T-helper 2 cell treated with Interferon-gamma antibody and Interleukin-4, amounts not matched to agents 5 μg/mL and 100 μg/mL, for 36 hours (primary cell): ENCODE data around the gene DPP4.

Source experiments
- DNase-seq: peaks from one replicate; pipeline ENCODE4 v3.0.0; 2021; ENCODE audit warnings: low spot score
- H3K27ac Mint-ChIP-seq: one replicate; pipeline ENCODE4 v1.8.0; 2021; ENCODE audit warnings: mild to moderate bottlenecking, mixed read lengths
- H3K27me3 Mint-ChIP-seq: one replicate; pipeline ENCODE4 v1.8.0; 2021; ENCODE audit warnings: low read depth, mixed read lengths
- H3K36me3 Mint-ChIP-seq: one replicate; pipeline ENCODE4 v1.8.0; 2021; ENCODE audit warnings: low read depth, mixed read lengths
- H3K4me1 Mint-ChIP-seq: one replicate; pipeline ENCODE4 v1.8.0; 2021; ENCODE audit warnings: low read depth, mixed read lengths
- H3K4me3 Mint-ChIP-seq: one replicate; pipeline ENCODE4 v1.8.0; 2022; ENCODE audit warnings: mild to moderate bottlenecking, moderate library complexity, mixed read lengths
- H3K9me3 Mint-ChIP-seq: one replicate; pipeline ENCODE4 v1.8.0; 2021; ENCODE audit warnings: mixed read lengths

The DPP4 gene

GRCh38 chr2:162099836-162100235 is 25.8 kb upstream of the DPP4 start:
- no peak overlapping the region for H3K4me3 Mint-ChIP-seq
- H3K9me3 Mint-ChIP-seq: no peaks in the 10 kb centered on the region
- DNase-seq: no peak
- H3K4me1 Mint-ChIP-seq: no peaks in the 10 kb centered on the region
- no peak overlapping the region for H3K27ac Mint-ChIP-seq
- peaks cover 5% of the 10 kb centered on the region for H3K27me3 Mint-ChIP-seq
- H3K36me3 Mint-ChIP-seq: no peaks in the 10 kb centered on the region

DNA sequence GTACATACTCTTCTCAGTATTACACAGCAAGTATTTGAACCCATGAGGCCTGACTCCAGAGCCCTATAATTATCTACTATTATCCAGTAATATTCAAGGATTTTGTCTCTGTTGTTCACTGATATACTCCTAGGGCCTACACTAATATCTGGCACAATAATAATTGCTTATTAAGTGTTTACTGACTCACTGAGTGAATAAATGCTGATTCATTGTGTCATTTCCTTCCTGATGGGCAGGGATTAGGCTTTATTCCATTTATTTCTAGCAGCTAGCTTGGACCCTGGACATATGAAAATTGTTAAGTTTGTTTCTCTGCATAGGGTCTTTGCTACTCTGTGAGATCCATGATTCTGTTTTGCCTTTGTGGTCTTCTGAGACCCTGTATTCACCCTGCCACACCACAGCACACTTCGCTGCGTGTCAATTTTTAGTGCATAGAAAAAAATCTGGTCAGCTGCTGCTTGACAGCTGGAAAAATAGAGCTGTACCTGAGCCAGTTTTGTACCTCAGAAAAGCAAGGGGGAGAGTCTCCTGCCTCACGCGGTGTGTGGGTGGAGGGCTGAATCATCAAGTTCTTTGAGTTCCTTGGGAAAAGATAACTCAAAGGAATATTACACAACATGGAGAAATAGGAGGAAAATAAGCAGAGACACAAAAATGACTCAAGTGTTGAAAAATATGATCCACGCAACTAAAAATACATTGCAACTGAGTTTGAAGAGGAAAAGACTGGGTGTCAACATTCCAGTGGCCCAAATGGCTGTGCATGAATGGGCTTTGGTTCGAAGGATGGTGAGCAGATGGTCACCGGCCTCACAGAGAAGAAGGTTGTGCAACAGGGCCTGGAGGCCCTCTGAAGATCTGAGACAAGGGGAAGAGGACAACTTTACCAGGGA is 18.9 kb upstream of the DPP4 start:
- no peaks in the 10 kb centered on the region for H3K27me3 Mint-ChIP-seq
- no peak overlapping the region for H3K4me3 Mint-ChIP-seq
- DNase-seq: no peak
- no peaks in the 10 kb centered on the region for H3K9me3 Mint-ChIP-seq
- peaks cover 10% of the 10 kb centered on the region for H3K4me1 Mint-ChIP-seq
- no peak overlapping the region for H3K27ac Mint-ChIP-seq
- H3K36me3 Mint-ChIP-seq: no peaks in the 10 kb centered on the region

DNA sequence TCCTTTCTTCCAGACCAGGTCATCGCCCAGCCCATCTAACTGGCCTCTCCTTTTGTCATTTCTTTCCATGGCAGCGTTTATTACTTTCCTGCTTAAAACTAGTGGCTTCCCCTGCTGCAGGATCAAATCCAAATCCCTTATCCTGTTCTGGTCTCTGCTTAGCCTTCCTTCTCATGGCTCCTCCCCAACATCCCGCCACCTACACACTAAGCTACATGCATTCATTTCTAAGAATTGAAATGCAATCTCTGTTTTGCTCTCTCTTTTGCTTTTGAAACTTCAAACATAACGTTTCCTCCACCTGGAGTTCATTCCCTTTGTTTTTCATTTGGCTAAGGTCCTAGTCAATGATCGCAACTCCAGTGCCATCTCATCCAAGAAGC is 18.0 kb upstream of the DPP4 start:
- no peak for DNase-seq
- no peaks in the 10 kb centered on the region for H3K9me3 Mint-ChIP-seq
- H3K36me3 Mint-ChIP-seq: no peaks in the 10 kb centered on the region
- no peak overlapping the region for H3K27ac Mint-ChIP-seq
- H3K4me1 Mint-ChIP-seq: peaks cover 10% of the 10 kb centered on the region
- no peaks in the 10 kb centered on the region for H3K27me3 Mint-ChIP-seq
- no peak overlapping the region for H3K4me3 Mint-ChIP-seq

DNA sequence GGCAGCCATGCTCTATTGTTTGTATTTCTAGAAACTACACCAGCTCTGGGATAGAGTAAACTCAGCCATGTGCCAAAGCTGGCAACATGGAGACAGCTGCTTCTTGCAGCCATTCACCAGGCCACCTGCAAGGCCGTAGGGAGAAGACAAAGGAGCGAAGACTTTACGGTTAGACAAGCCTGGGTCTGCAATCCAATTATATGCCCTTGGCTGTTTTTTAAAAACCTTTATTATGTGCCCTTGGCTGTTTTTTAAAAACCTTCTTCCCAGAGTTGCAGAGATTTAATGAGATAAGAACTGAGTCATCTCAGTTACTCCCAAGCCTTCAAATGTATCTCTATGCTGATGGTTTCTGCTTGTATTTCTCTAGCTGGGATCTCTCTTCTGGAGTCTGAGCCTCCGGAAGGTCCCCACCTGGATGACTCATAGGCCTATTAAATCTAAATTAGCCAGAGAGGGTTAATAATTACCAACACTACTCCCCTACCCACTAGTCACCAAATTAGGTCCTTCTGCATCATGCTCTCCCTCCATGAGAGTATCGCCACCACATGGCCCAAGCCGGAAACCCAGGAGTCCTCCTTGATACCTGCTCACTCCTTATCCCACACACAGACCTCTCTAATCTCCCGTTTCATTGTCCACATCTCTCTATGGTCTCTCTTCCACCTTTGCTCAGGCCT is 17.5 kb upstream of the DPP4 start:
- no peak overlapping the region for H3K27ac Mint-ChIP-seq
- H3K4me3 Mint-ChIP-seq: no peak overlapping the region
- no peaks in the 10 kb centered on the region for H3K36me3 Mint-ChIP-seq
- peaks cover 11% of the 10 kb centered on the region for H3K4me1 Mint-ChIP-seq
- H3K27me3 Mint-ChIP-seq: no peaks in the 10 kb centered on the region
- no peaks in the 10 kb centered on the region for H3K9me3 Mint-ChIP-seq
- no peak for DNase-seq

DNA sequence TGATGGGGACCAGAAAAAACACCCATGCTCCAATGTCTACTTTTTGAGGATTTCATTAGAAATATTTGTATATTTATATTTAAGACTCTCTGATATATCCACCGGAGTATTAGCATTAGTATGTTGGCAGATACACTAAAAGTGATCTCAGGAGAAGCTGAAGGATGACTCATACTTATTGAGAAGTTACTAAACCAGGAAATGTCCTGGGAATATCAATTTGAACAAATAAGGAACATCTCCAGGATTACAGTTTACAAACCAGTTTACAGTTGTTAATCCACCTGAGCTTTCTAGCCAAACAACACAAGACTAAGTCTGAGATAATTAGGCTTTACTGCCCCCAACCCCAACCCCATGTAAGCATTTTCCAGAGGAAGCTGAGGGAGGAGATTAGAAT is 16.1 kb upstream of the DPP4 start:
- DNase-seq: no peak
- H3K4me1 Mint-ChIP-seq: peaks cover 13% of the 10 kb centered on the region
- no peaks in the 10 kb centered on the region for H3K27me3 Mint-ChIP-seq

DNA sequence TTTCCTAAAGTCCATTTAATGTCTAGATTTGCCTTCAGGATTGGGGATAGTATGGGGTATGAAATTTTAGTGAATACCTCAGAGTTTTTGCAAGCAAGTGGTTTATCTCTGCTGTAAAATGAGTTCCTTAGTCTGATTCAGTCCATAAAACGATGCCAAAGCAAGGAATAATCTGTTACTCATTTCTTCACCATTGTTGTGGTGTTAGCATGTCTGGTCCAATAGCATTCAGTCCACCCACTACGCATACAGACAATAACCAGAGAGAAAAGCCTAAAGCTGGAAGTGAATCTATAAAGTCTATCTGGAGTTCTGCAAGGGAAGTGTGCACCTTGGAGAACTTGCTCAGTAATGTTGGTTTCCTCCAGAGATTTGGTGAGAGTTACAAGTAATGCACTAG is 12.9 kb upstream of the DPP4 start:
- Mint-ChIP-seq H3K27me3 (peaks cover 5% of the 10 kb centered on the region), H3K9me3 (no peaks in the 10 kb centered on the region), H3K4me3 (no peak overlapping the region), H3K36me3 (no peaks in the 10 kb centered on the region), H3K27ac (no peak overlapping the region), H3K4me1 (peaks cover 8% of the 10 kb centered on the region)
- DNase-seq: no peak

More for the DNA sequence above, 16.1 kb upstream of the DPP4 start:
- Mint-ChIP-seq H3K27ac (no peak overlapping the region), H3K36me3 (no peaks in the 10 kb centered on the region), H3K9me3 (no peaks in the 10 kb centered on the region), H3K4me3 (no peak overlapping the region)

- peaks cover 3% of the 10 kb centered on the region for H3K4me1 Mint-ChIP-seq
- DNase-seq: no peak
- no peak overlapping the region for H3K27ac Mint-ChIP-seq
- peaks cover 4% of the 10 kb centered on the region for H3K9me3 Mint-ChIP-seq
- H3K27me3 Mint-ChIP-seq: peaks cover 5% of the 10 kb centered on the region
- no peaks in the 10 kb centered on the region for H3K36me3 Mint-ChIP-seq
- no peak overlapping the region for H3K4me3 Mint-ChIP-seq
Measured at GRCh38 chr2:162085090-162085891, 11.3 kb upstream of the DPP4 start.

- H3K36me3 Mint-ChIP-seq: peaks cover 2% of the 10 kb centered on the region
- H3K4me1 Mint-ChIP-seq: peaks cover 3% of the 10 kb centered on the region
- no peak overlapping the region for H3K27ac Mint-ChIP-seq
- H3K9me3 Mint-ChIP-seq: peaks cover 11% of the 10 kb centered on the region
- peaks cover 5% of the 10 kb centered on the region for H3K27me3 Mint-ChIP-seq
- no peak for DNase-seq
- H3K4me3 Mint-ChIP-seq: no peak overlapping the region
Measured at GRCh38 chr2:162084536-162084935, 10.5 kb upstream of the DPP4 start.

DNA sequence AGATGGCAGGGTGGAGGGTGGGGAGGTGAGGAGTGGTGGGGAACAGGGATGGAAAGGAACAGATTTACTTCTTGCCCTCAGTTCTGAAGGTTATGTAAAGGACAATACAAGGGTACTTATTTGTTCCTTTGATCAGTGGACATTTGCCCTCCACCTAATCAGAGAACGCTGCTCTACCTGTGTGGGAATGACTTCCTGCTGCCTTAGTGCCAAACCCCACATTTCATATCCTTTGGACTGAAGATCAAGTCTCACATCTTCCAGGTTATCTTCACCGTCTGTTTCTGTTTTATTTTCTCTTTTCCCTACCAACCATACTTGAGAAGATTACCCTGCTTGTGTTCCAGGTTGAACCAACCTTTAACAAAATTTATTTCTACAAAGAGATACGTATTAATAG is 8.7 kb upstream of the DPP4 start:
- peaks cover 3% of the 10 kb centered on the region for H3K4me1 Mint-ChIP-seq
- H3K27me3 Mint-ChIP-seq: peaks cover 5% of the 10 kb centered on the region
- H3K9me3 Mint-ChIP-seq: peaks cover 28% of the 10 kb centered on the region
- H3K36me3 Mint-ChIP-seq: peaks cover 10% of the 10 kb centered on the region
- H3K27ac Mint-ChIP-seq: no peak overlapping the region
- no peak overlapping the region for H3K4me3 Mint-ChIP-seq
- DNase-seq: no peak

DNA sequence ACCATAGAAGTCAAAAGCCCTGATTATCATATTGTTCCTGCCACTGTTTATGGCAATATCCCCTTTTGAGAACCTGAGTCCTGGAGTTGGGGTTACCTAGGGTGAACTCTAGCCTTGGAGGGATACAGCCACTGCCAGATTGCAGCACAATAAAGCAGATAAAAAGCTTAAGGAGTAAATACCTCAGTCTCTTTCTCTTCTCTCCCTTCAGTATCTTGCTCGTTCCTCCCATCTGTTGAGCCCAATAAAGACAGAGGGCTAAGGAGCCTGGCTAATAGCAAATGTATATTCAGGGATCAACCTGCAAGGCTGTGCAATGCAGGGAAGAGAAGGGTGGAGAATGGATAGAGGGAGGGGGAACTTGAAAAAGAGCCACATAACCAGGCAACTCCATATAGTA is 8.0 kb upstream of the DPP4 start:
- Mint-ChIP-seq H3K4me1 (peaks cover 3% of the 10 kb centered on the region), H3K9me3 (peaks cover 34% of the 10 kb centered on the region), H3K36me3 (peaks cover 17% of the 10 kb centered on the region), H3K27ac (no peak overlapping the region), H3K4me3 (no peak overlapping the region), H3K27me3 (peaks cover 5% of the 10 kb centered on the region)
- no peak for DNase-seq

DNA sequence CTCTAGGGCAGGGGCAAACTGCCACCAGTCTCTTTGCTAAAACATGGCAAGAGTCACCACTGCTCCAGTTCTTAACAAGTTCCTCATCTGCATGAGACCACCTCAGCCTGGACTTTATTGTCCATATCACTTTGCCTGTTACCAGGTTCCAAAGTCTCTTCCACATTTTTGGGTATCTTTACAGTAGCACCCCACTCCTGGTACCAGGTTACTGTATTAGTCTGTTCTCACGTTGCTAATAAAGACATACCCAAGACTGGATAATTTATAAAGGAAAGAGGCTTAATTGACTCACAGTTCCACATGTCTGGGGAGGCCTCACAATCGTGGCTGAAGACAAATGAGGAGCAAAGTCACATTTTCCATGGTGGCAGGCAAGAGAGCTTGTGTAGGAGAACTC is 5.5 kb upstream of the DPP4 start:
- peaks cover 5% of the 10 kb centered on the region for H3K27me3 Mint-ChIP-seq
- H3K36me3 Mint-ChIP-seq: peaks cover 33% of the 10 kb centered on the region
- peaks cover 14% of the 10 kb centered on the region for H3K4me1 Mint-ChIP-seq

GRCh38 chr2:162075689-162076132 is 1.7 kb upstream of the DPP4 start:
- Mint-ChIP-seq H3K9me3 (peaks cover 36% of the 10 kb centered on the region), H3K4me1 (peaks cover 33% of the 10 kb centered on the region), H3K27me3 (no peaks in the 10 kb centered on the region), H3K4me3 (peak overlapping the region; percentile 99), H3K36me3 (peaks cover 57% of the 10 kb centered on the region), H3K27ac (no peak overlapping the region)
- no peak for DNase-seq

More for the DNA sequence above, 5.5 kb upstream of the DPP4 start:
- DNase-seq: no peak
- H3K4me3 Mint-ChIP-seq: no peak overlapping the region
- H3K27ac Mint-ChIP-seq: no peak overlapping the region
- peaks cover 39% of the 10 kb centered on the region for H3K9me3 Mint-ChIP-seq

GRCh38 chr2:162074928-162075688 is 1.1 kb upstream of the DPP4 start:
- Mint-ChIP-seq H3K27me3 (no peaks in the 10 kb centered on the region), H3K4me3 (peak overlapping the region; percentile 99), H3K4me1 (peaks cover 39% of the 10 kb centered on the region), H3K9me3 (peaks cover 33% of the 10 kb centered on the region), H3K36me3 (peaks cover 63% of the 10 kb centered on the region), H3K27ac (peak overlapping the region; percentile 82)
- no peak for DNase-seq
